Measurements from ENCODE around the gene LRRC27. TPM values are rescaled to one million over a fixed set of nuclear protein-coding genes. Genes with fewer than 3 reads are reported as not detected.
A peak's percentile ranks its signal among the peaks of the same experiment; 100 is the strongest.
"Not testable (repeated sequence)": the region's sequence is repeated elsewhere in the genome, so short reads cannot be mapped to it uniquely, and the experiment has no call there.

LRRC27 gene
- polyA plus RNA-seq (ENCODE audit: insufficient read length): 33.8 TPM
- long read RNA-seq, donor 1, full-length matches to known transcripts: 3 of 3 reads
- long read RNA-seq, donor 1, partial matches to known transcripts: 0 of 3 reads
- long read RNA-seq, donor 1, other reads (novel, unspliced or antisense): 0 of 3 reads
- long read RNA-seq, donor 2, full-length matches to known transcripts: 5 of 5 reads
- long read RNA-seq, donor 2, partial matches to known transcripts: 0 of 5 reads
- long read RNA-seq, donor 2, other reads (novel, unspliced or antisense): 0 of 5 reads
- long read RNA-seq, donor 3: 0 reads
- long read RNA-seq, donor 4: 0 reads
- long read RNA-seq, donor 5, full-length matches to known transcripts: 4 of 4 reads
- long read RNA-seq, donor 5, partial matches to known transcripts: 0 of 4 reads
- long read RNA-seq, donor 5, other reads (novel, unspliced or antisense): 0 of 4 reads
- long read RNA-seq, donor 6, full-length matches to known transcripts: 1 of 1 reads
- long read RNA-seq, donor 6, partial matches to known transcripts: 0 of 1 reads
- long read RNA-seq, donor 6, other reads (novel, unspliced or antisense): 0 of 1 reads
- long read RNA-seq, donor 7, full-length matches to known transcripts: 3 of 8 reads
- long read RNA-seq, donor 7, partial matches to known transcripts: 5 of 8 reads
- long read RNA-seq, donor 7, other reads (novel, unspliced or antisense): 0 of 8 reads
- long read RNA-seq, donor 8: 0 reads

- DNase-seq: peak; percentile 97
Observed at GRCh38 chr10:132331601-132332432, at the start of gene LRRC27. TSS of gene LRRC27 (plus strand) at chr10:132332193. CDS start at chr10:132333525, 1,332 bp downstream.

GRCh38 chr10:132282667-132283603 lies 49.1 kb upstream of the LRRC27 start:
- DNase-seq: no peak

GRCh38 chr10:132283604-132284382 lies 48.2 kb upstream of the LRRC27 start:
- DNase-seq: no peak

GRCh38 chr10:132289439-132289838 lies 42.6 kb upstream of the LRRC27 start:
- DNase-seq: no peak

GRCh38 chr10:132290631-132291030 lies 41.4 kb upstream of the LRRC27 start:
- DNase-seq: no peak

GRCh38 chr10:132291826-132292225 lies 40.2 kb upstream of the LRRC27 start:
- no peak for DNase-seq

- DNase-seq: no peak
Observed at GRCh38 chr10:132292287-132293200, 39.4 kb upstream of the LRRC27 start.

GRCh38 chr10:132293201-132293812 lies 38.7 kb upstream of the LRRC27 start:
- no peak for DNase-seq

- DNase-seq: no peak
Observed at GRCh38 chr10:132293813-132294520, 38.0 kb upstream of the LRRC27 start.

GRCh38 chr10:132294561-132295318 lies 37.3 kb upstream of the LRRC27 start:
- DNase-seq: no peak

GRCh38 chr10:132295481-132295880 lies 36.5 kb upstream of the LRRC27 start:
- DNase-seq: not testable (repeated sequence)

GRCh38 chr10:132296666-132297443 lies 35.1 kb upstream of the LRRC27 start:
- DNase-seq: no peak

- no peak for DNase-seq
Observed at GRCh38 chr10:132297526-132297925, 34.5 kb upstream of the LRRC27 start.

- DNase-seq: peak; percentile 41
Observed at GRCh38 chr10:132298038-132298881, 33.7 kb upstream of the LRRC27 start.
